Endothelial cell of umbilical vein (primary cell): ENCODE measurements around the gene OR12D2. TPM values are rescaled to one million over a fixed set of nuclear protein-coding genes. Genes with fewer than 3 reads are reported as not detected.

Experiments
- BruUV-seq: library from RNA; stranded (reverse); fragments of 400-500 nt; replicated peaks from 2 replicates; lab custom pipeline; 2021; lab: Mats Ljungman, UMichigan
- CTCF ChIA-PET: fragments of 300-600, 350-600 bp; sonication (Branson Sonifier 250); formaldehyde crosslinking; loops from one replicate; lab custom pipeline; 2021; ENCODE audit warnings: antibody characterized with exemption, inconsistent platforms; lab: Charles Lee
- POLR2A ChIA-PET: fragments of 300-600, 350-600 bp; sonication (Branson Sonifier 250); formaldehyde crosslinking; loops from one replicate; lab custom pipeline; 2021; ENCODE audit warnings: antibody characterized with exemption, inconsistent platforms; lab: Charles Lee
- DNase-seq: peaks from one replicate; pipeline ENCODE4 v3.0.0-alpha.2; 2011; ENCODE audit warnings: low read depth, low spot score
- FAIRE-seq: peaks from 2 replicates; lab custom pipeline; 2011; peaks lifted over from hg19 to GRCh38; lab: Jason Lieb, UNC
- H2AFZ ChIP-seq: 2 replicates; pipeline ENCODE4 v1.6.0; 2012; ENCODE audit warnings: low read depth, low read length, control low read depth, inconsistent platforms
- H3K27ac ChIP-seq: 2 replicates; pipeline ENCODE4 v1.5.1; 2011; ENCODE audit warnings: low read depth, mild to moderate bottlenecking, control low read depth, low read length, moderate library complexity; ENCODE audit not compliant: insufficient read depth
- H3K27me3 ChIP-seq, 2 experiments: 2 replicates each; pipeline versions ENCODE4 v1.6.0 to v1.6.1; 2011; ENCODE audit warnings: low read length in 2 of 2, mixed read lengths in 1 of 2; ENCODE audit not compliant: control insufficient read depth in 2 of 2, insufficient read depth in 2 of 2
- H3K36me3 ChIP-seq, 2 experiments: 2 replicates in 1 of 2; 3 replicates in 1 of 2; pipeline ENCODE4 v1.5.1; 2011; ENCODE audit warnings: low read length in 2 of 2, mild to moderate bottlenecking in 1 of 2, moderate library complexity in 1 of 2; ENCODE audit not compliant: control insufficient read depth in 2 of 2, insufficient read depth in 2 of 2; ENCODE audit errors: extremely low read depth in 1 of 2
- H3K4me1 ChIP-seq: 3 replicates; pipeline ENCODE4 v1.5.1; 2011; ENCODE audit warnings: mild to moderate bottlenecking, low read length; ENCODE audit not compliant: control insufficient read depth, insufficient read depth; ENCODE audit errors: extremely low read depth
- H3K4me2 ChIP-seq: 2 replicates; pipeline ENCODE4 v1.6.1; 2011; ENCODE audit warnings: low read length, control low read depth, mixed read lengths; ENCODE audit not compliant: insufficient read depth
- H3K4me3 ChIP-seq, 3 experiments: fragments of 200-600 bp in 1 of 3; sonication (generic), shearing (Covaris generic) in 1 of 3; replicated peaks in 1 of 3; 2 replicates each; pipeline ENCODE4 v1.5.1; 2011 to 2016; ENCODE audit warnings: control low read depth in 3 of 3, low read length in 3 of 3, mild to moderate bottlenecking in 2 of 3, inconsistent platforms in 1 of 3, low read depth in 1 of 3, moderate library complexity in 1 of 3; ENCODE audit not compliant: insufficient read depth in 1 of 3
- H3K79me2 ChIP-seq: 2 replicates; pipeline ENCODE4 v1.6.0; 2012; ENCODE audit warnings: low read length, inconsistent platforms; ENCODE audit not compliant: control insufficient read depth, insufficient read depth
- H3K9ac ChIP-seq: replicated peaks from 2 replicates; pipeline ENCODE3; 2011; ENCODE audit warnings: low read length, control low read depth; ENCODE audit not compliant: insufficient read depth; ENCODE audit errors: extremely low read depth
- H3K9me1 ChIP-seq: replicated peaks from 3 replicates; pipeline ENCODE4 v1.6.0; 2011; ENCODE audit warnings: mild to moderate bottlenecking, low read length; ENCODE audit not compliant: control insufficient read depth, insufficient read depth; ENCODE audit errors: extremely low read depth
- H3K9me3 ChIP-seq: replicated peaks from 2 replicates; pipeline ENCODE4 v1.5.1; 2012; ENCODE audit warnings: low read length, inconsistent platforms; ENCODE audit not compliant: control insufficient read depth, insufficient read depth
- H4K20me1 ChIP-seq: replicated peaks from 2 replicates; pipeline ENCODE3; 2011; ENCODE audit warnings: mild to moderate bottlenecking, low read length; ENCODE audit not compliant: control insufficient read depth, insufficient read depth; ENCODE audit errors: extremely low read depth
- JUN ChIP-seq: IDR thresholded peaks from 2 replicates; pipeline ENCODE4 v1.6.1; 2011; ENCODE audit warnings: borderline replicate concordance, low read depth; ENCODE audit not compliant: insufficient read length, insufficient read depth
- MAX ChIP-seq: IDR thresholded peaks from 2 replicates; pipeline ENCODE4 v1.6.1; 2011; ENCODE audit not compliant: insufficient read depth, insufficient read length
- POLR2AphosphoS5 ChIP-seq: IDR thresholded peaks from 2 replicates; pipeline ENCODE4 v1.6.1; 2012; ENCODE audit warnings: low read depth, mild to moderate bottlenecking, control low read depth, low read length, moderate library complexity; ENCODE audit not compliant: insufficient read depth
- dilution Hi-C: fragments of 300-500 bp; cut with MboI; formaldehyde crosslinking; loops from one replicate; pipeline ENCODE4 v1.15.0; 2019; ENCODE audit warnings: low sequenced_read_pairs; ENCODE audit not compliant: extremely low pct_ligation_motif_present
- intact Hi-C: fragments of 100-400 bp; cut with micrococcal nuclease; formaldehyde crosslinking; loops from one replicate; pipeline ENCODE4 v1.10.0; 2022
- polyA plus RNA-seq, 4 experiments: library from polyadenylated mRNA; depleted of rRNA in 3 of 4; stranded (reverse) in 3 of 4; unstranded in 1 of 4; fragments of >200 nt; gene quantifications; 2 replicates each; pipeline versions ENCODE4 v1.2.1 to v1.2.3, GENCODE V29; 2011 to 2012; ENCODE audit warnings: missing spikeins in 1 of 4
- total RNA-seq: library from RNA; stranded (reverse); gene quantifications from 2 replicates; pipeline ENCODE4 v1.2.3, GENCODE V29; 2021

The OR12D2 gene
- total and polyA plus RNA-seq, 2 donors (not counting 3 experiments of a cell fraction or from before 2014, with no cell fraction given): not detected

GRCh38 chr6:29399525-29399924 is 4.1 kb downstream of the OR12D2 start:
- Histone ChIP-seq H3K79me2 (no peaks in the 10 kb centered on the region), H4K20me1 (no peaks in the 10 kb centered on the region), H3K27ac (no peak overlapping the region), H3K4me2 (no peak overlapping the region), H3K4me3 (no peak overlapping the region), H2AFZ (no peak overlapping the region), H3K9me1 (no peaks in the 10 kb centered on the region), H3K36me3 (no peaks in the 10 kb centered on the region), H3K27me3 (no peaks in the 10 kb centered on the region), H3K9ac (no peak overlapping the region), H3K4me1 (no peaks in the 10 kb centered on the region), H3K9me3 (no peaks in the 10 kb centered on the region)
- POLR2A ChIA-PET: no interaction called here
- no TSS peak for BruUV-seq
- DNase-seq (no peak), FAIRE-seq (no peak)
- intact Hi-C loops (no loop called here), dilution Hi-C loops (no loop called here)
- CTCF ChIA-PET: no interaction called here
- no peak for TF ChIP-seq MAX

- intact Hi-C loops: no loop called here
- Histone ChIP-seq H4K20me1 (no peaks in the 10 kb centered on the region), H3K79me2 (no peaks in the 10 kb centered on the region), H3K9me3 (no peaks in the 10 kb centered on the region), H3K4me2 (no peak overlapping the region), H3K36me3 (no peaks in the 10 kb centered on the region), H3K9me1 (no peaks in the 10 kb centered on the region), H3K9ac (no peak overlapping the region), H3K27ac (no peak overlapping the region), H3K27me3 (no peaks in the 10 kb centered on the region), H3K4me1 (no peaks in the 10 kb centered on the region), H3K4me3 (no peak overlapping the region), H2AFZ (no peak overlapping the region)
- no peak for TF ChIP-seq POLR2AphosphoS5
- no peak for TF ChIP-seq JUN
- DNase-seq (no peak), FAIRE-seq (no peak)
- ChIA-PET POLR2A (no interaction called here), CTCF (no interaction called here)
- dilution Hi-C loops: no loop called here
- no TSS peak for BruUV-seq
These were observed 8.4 kb downstream of the OR12D2 start for GRCh38 chr6:29403801-29404200.
